ENCODE measurements around the gene TSACC. TPM values are rescaled to one million over a fixed set of nuclear protein-coding genes. Genes with fewer than 3 reads are reported as not detected.

Gene TSACC
- polyA plus RNA-seq, 3 donors: 0.67 TPM; not detected in 2

DNA sequence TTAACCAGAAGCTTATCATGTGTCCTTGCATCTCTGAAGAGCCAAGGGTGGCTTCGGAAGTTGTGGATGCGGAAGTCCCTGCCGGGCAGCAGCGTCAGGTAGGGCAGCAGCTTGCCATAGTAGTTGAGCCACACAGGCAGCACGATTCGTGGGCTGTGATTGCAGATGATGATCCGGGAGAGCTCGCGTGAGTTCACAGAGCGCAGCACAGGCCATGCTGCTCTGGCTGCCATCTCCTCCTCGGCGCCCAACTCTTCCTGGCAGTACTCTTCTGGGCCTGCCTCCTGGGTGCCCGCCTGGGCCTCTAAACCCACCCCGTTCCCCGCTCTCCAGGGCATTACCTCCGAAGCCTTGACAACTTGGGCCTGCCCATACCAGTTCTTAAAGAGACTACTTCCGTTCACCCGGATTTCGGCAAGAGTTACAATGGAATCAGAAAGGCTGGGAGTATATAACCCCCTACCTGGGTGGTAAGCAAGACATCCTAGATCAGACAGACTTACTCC lies 39.4 kb upstream of the TSACC start, which contains the start of gene VHLL:
Gene VHLL (minus strand): TSS at position 456 of the 506 bp plus-strand sequence. CDS start 118 bp downstream, at position 338.
- Histone ChIP-seq H3K79me2 (ENCODE audit: insufficient read depth, low read length) (peaks cover 6% of the 10 kb centered on the region), H4K20me1 (ENCODE audit: insufficient read depth, low read length) (peaks cover 6% of the 10 kb centered on the region), H3K9ac (ENCODE audit: insufficient read depth, low read length, poor library complexity, severe bottlenecking) (no peak within 1 kb of the TSS), H2AFZ (ENCODE audit: insufficient read depth, low read depth, low read length, poor library complexity, severe bottlenecking) (no peak within 1 kb of the TSS), H3K27ac (ENCODE audit: low read depth in 1 of 2, low read length in 2 of 2) (no peak within 1 kb of the TSS), H3K27me3 (ENCODE audit: control insufficient read depth in 2 of 2, insufficient read depth in 2 of 2, low read length in 2 of 2) (no peaks in the 10 kb centered on the region), H3K4me1 (ENCODE audit: control insufficient read depth in 1 of 2, insufficient read depth in 2 of 2, low read length in 2 of 2) (peaks cover 16 to 19% of the 10 kb centered on the region in 2 donors), H3K4me2 (replicated peaks; ENCODE audit: extremely low read depth, low read length, poor library complexity, severe bottlenecking) (no peak within 1 kb of the TSS), H3K36me3 (replicated peaks in 1 of 2; ENCODE audit: control insufficient read depth in 1 of 2, insufficient read depth in 2 of 2, low read length in 2 of 2) (peaks cover 0 to 4% of the 10 kb centered on the region in 2 donors), H3K4me3 (replicated peaks in 1 of 3; ENCODE audit: low read depth in 2 of 3, low read length in 3 of 3) (no peak within 1 kb of the TSS), H3K9me3 (replicated peaks in 1 of 2; ENCODE audit: control insufficient read depth in 1 of 2, insufficient read depth in 1 of 2, low read length in 2 of 2) (no peaks in the 10 kb centered on the region)
- H3K9me3 Mint-ChIP-seq: peaks cover 0 to 3% (median 0%) of the 10 kb centered on the region in 7 donors
- no peak within 1 kb of the TSS for H3K4me3 Mint-ChIP-seq
- no peak for DNase-seq
- H3K27me3 Mint-ChIP-seq (ENCODE audit: low read depth in 3 of 3): peaks cover 0 to 3% (median 2%) of the 10 kb centered on the region in 3 donors
- intact Hi-C loops (cut with micrococcal nuclease): no loop called here
- 95% methylated on average over 17 of the region's 19 CpGs for WGBS (ENCODE audit: insufficient coverage)
- peaks cover 4 to 13% of the 10 kb centered on the region in 2 donors for H3K36me3 Mint-ChIP-seq
- peaks cover 19% of the 10 kb centered on the region for H3K4me1 Mint-ChIP-seq
- TF ChIP-seq, protein P1, sequence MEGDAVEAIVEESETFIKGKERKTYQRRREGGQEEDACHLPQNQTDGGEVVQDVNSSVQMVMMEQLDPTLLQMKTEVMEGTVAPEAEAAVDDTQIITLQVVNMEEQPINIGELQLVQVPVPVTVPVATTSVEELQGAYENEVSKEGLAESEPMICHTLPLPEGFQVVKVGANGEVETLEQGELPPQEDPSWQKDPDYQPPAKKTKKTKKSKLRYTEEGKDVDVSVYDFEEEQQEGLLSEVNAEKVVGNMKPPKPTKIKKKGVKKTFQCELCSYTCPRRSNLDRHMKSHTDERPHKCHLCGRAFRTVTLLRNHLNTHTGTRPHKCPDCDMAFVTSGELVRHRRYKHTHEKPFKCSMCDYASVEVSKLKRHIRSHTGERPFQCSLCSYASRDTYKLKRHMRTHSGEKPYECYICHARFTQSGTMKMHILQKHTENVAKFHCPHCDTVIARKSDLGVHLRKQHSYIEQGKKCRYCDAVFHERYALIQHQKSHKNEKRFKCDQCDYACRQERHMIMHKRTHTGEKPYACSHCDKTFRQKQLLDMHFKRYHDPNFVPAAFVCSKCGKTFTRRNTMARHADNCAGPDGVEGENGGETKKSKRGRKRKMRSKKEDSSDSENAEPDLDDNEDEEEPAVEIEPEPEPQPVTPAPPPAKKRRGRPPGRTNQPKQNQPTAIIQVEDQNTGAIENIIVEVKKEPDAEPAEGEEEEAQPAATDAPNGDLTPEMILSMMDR (IDR thresholded peaks at IDR 0.05): no peak
- H3K27ac Mint-ChIP-seq: no peak within 1 kb of the TSS

DNA sequence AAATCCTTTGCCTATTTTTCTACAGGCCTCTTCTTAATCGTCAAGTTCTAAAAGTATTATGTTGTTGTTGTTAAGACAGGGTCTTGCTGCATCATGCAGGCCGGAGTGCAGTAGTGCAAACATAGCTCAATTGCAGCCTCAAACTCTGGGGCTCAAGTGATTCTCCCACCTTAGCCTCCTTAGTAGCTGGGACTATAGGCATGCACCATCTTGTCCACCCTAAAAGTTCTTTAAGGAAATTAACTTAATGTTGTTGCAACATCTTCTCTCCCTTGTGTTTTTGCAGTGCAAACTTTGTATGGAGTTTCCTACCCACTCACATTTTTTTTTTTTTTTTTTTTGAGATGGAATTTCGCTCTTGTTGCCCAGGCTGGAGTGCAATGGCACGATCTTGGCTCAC lies 35.1 kb upstream of the TSACC start:
- Histone ChIP-seq H2AFZ (ENCODE audit: insufficient read depth, low read depth, low read length, poor library complexity, severe bottlenecking) (no peak overlapping the region), H3K36me3 (replicated peaks in 1 of 2; ENCODE audit: control insufficient read depth in 1 of 2, insufficient read depth in 2 of 2, low read length in 2 of 2) (peaks cover 13 to 22% of the 10 kb centered on the region in 2 donors), H3K79me2 (ENCODE audit: insufficient read depth, low read length) (no peaks in the 10 kb centered on the region), H3K27me3 (ENCODE audit: control insufficient read depth in 2 of 2, insufficient read depth in 2 of 2, low read length in 2 of 2) (no peaks in the 10 kb centered on the region), H3K4me3 (replicated peaks in 1 of 3; ENCODE audit: low read depth in 2 of 3, low read length in 3 of 3) (no peak overlapping the region), H3K4me2 (replicated peaks; ENCODE audit: extremely low read depth, low read length, poor library complexity, severe bottlenecking) (no peak overlapping the region), H3K27ac (ENCODE audit: low read depth in 1 of 2, low read length in 2 of 2) (no peak overlapping the region), H3K9me3 (replicated peaks in 1 of 2; ENCODE audit: control insufficient read depth in 1 of 2, insufficient read depth in 1 of 2, low read length in 2 of 2) (no peaks in the 10 kb centered on the region), H3K9ac (ENCODE audit: insufficient read depth, low read length, poor library complexity, severe bottlenecking) (no peak overlapping the region), H3K4me1 (ENCODE audit: control insufficient read depth in 1 of 2, insufficient read depth in 2 of 2, low read length in 2 of 2) (no peaks in the 10 kb centered on the region), H4K20me1 (ENCODE audit: insufficient read depth, low read length) (no peaks in the 10 kb centered on the region)
- Mint-ChIP-seq H3K4me3 (no peak overlapping the region), H3K4me1 (peaks cover 3% of the 10 kb centered on the region), H3K27me3 (ENCODE audit: low read depth in 3 of 3) (peaks cover 0 to 3% (median under 1%) of the 10 kb centered on the region in 3 donors), H3K9me3 (no peaks in the 10 kb centered on the region), H3K36me3 (peaks cover 24 to 45% of the 10 kb centered on the region in 2 donors), H3K27ac (no peak overlapping the region)
- WGBS (ENCODE audit: insufficient coverage): no CpG with 5 or more reads among the region's 4 CpGs
- TF ChIP-seq, protein P1 (IDR thresholded peaks at IDR 0.05): no peak
- DNase-seq: no peak
- intact Hi-C loops (cut with micrococcal nuclease): no loop called here

Measured in CD14-positive monocyte (primary cell).